IMR-90 (cell line): ENCODE measurements around the gene PDIA3. TPM values are rescaled to one million over a fixed set of nuclear protein-coding genes. Genes with fewer than 3 reads are reported as not detected.

ENCODE experiments used
- ATAC-seq: fragments of 200-7000 bp; cut with Tn5 transposase; 2 replicates; pipeline ENCODE4 v1.9.1; 2020; ENCODE audit warnings: low read depth, mild to moderate bottlenecking, moderate library complexity
- BruUV-seq: library from RNA; stranded (reverse); fragments of 400-500 nt; replicated peaks from 2 replicates; lab custom pipeline; 2021; lab: Mats Ljungman, UMichigan
- CTCF ChIA-PET: fragments of 300-600 bp; formaldehyde crosslinking; extraction: SDS; loops from one replicate; lab custom pipeline; 2021; ENCODE audit warnings: antibody characterized with exemption; lab: Yijun Ruan, JAX
- POLR2A ChIA-PET: fragments of 300-600 bp; sonication (Branson Sonifier 250); formaldehyde crosslinking; loops from one replicate; lab custom pipeline; 2022; ENCODE audit warnings: antibody characterized with exemption; ENCODE audit not compliant: unreplicated experiment; lab: Charles Lee
- DNase-seq: peaks from one replicate; pipeline ENCODE4 v3.0.0; 2013
- H2AFZ ChIP-seq: replicated peaks from 2 replicates; pipeline ENCODE3; 2013; ENCODE audit warnings: low read length, mild to moderate bottlenecking; ENCODE audit not compliant: poor library complexity
- H2AK5ac ChIP-seq: 2 replicates; pipeline ENCODE4 v1.6.1; 2013; ENCODE audit warnings: low read depth, low read length, inconsistent platforms
- H2AK9ac ChIP-seq: replicated peaks from 2 replicates; pipeline ENCODE3; 2013; ENCODE audit warnings: mild to moderate bottlenecking, low read depth, low read length, moderate library complexity; ENCODE audit not compliant: poor library complexity
- H2BK120ac ChIP-seq: 2 replicates; pipeline ENCODE4 v1.6.1; 2013; ENCODE audit warnings: low read depth, low read length, inconsistent platforms
- H2BK15ac ChIP-seq: 3 replicates; pipeline ENCODE4 v1.6.1; 2013; ENCODE audit warnings: low read depth, low read length, inconsistent platforms
- H2BK20ac ChIP-seq: 2 replicates; pipeline ENCODE4 v1.6.1; 2013; ENCODE audit warnings: low read depth, mild to moderate bottlenecking, inconsistent platforms, low read length, moderate library complexity
- H2BK5ac ChIP-seq: 2 replicates; pipeline ENCODE4 v1.6.1; 2013; ENCODE audit warnings: mild to moderate bottlenecking, low read depth, low read length, inconsistent platforms; ENCODE audit not compliant: poor library complexity, severe bottlenecking
- H3K14ac ChIP-seq: replicated peaks from 2 replicates; pipeline ENCODE4 v1.6.1; 2013; ENCODE audit warnings: low read depth, low read length, inconsistent platforms
- H3K18ac ChIP-seq: 2 replicates; pipeline ENCODE4 v1.6.1; 2013; ENCODE audit warnings: low read depth, low read length, control low read depth
- H3K23ac ChIP-seq: 2 replicates; pipeline ENCODE4 v1.6.1; 2013; ENCODE audit warnings: low read depth, low read length, inconsistent platforms
- H3K27ac ChIP-seq: 2 replicates; pipeline ENCODE4 v1.5.1; 2013; ENCODE audit warnings: mild to moderate bottlenecking, control low read depth, low read length; ENCODE audit not compliant: insufficient read depth
- H3K27me3 ChIP-seq: 2 replicates; pipeline ENCODE4 v1.6.1; 2013; ENCODE audit warnings: low read length; ENCODE audit not compliant: control insufficient read depth, insufficient read depth
- H3K36me3 ChIP-seq: 2 replicates; pipeline ENCODE4 v1.6.1; 2013; ENCODE audit warnings: low read length, mixed read lengths; ENCODE audit not compliant: control insufficient read depth, insufficient read depth
- H3K4ac ChIP-seq: 2 replicates; pipeline ENCODE4 v1.6.1; 2013; ENCODE audit warnings: low read depth, low read length, inconsistent platforms
- H3K4me1 ChIP-seq: 2 replicates; pipeline ENCODE4 v1.6.1; 2013; ENCODE audit warnings: low read length, mixed read lengths; ENCODE audit not compliant: control insufficient read depth, insufficient read depth
- H3K4me2 ChIP-seq: 2 replicates; pipeline ENCODE4 v1.6.1; 2013; ENCODE audit warnings: low read depth, mild to moderate bottlenecking, control low read depth, low read length, moderate library complexity
- H3K4me3 ChIP-seq: 2 replicates; pipeline ENCODE4 v1.5.1; 2013; ENCODE audit warnings: low read depth, mild to moderate bottlenecking, control low read depth, low read length, moderate library complexity; ENCODE audit not compliant: insufficient read depth
- H3K56ac ChIP-seq: 2 replicates; pipeline ENCODE4 v1.6.1; 2013; ENCODE audit warnings: low read length, inconsistent platforms; ENCODE audit not compliant: insufficient read depth; ENCODE audit errors: extremely low read depth
- H3K79me1 ChIP-seq, 2 experiments: 2 replicates each; pipeline ENCODE4 v1.6.1; 2013; ENCODE audit warnings: low read length in 2 of 2, inconsistent platforms in 1 of 2, low read depth in 1 of 2
- H3K9ac ChIP-seq: 2 replicates; pipeline ENCODE4 v1.6.1; 2013; ENCODE audit warnings: low read depth, low read length, control low read depth
- H3K9me1 ChIP-seq: 2 replicates; pipeline ENCODE4 v1.6.1; 2013; ENCODE audit warnings: low read length, inconsistent platforms; ENCODE audit not compliant: insufficient read depth
- H3K9me3 ChIP-seq: 2 replicates; pipeline ENCODE4 v1.6.1; 2013; ENCODE audit warnings: low read length; ENCODE audit not compliant: control insufficient read depth, insufficient read depth
- H4K20me1 ChIP-seq: 2 replicates; pipeline ENCODE4 v1.6.1; 2013; ENCODE audit warnings: low read length, inconsistent platforms; ENCODE audit not compliant: insufficient read depth
- H4K5ac ChIP-seq: 2 replicates; pipeline ENCODE4 v1.6.1; 2013; ENCODE audit warnings: mild to moderate bottlenecking, low read depth, low read length, control low read depth
- H4K8ac ChIP-seq, 2 experiments: 2 replicates each; pipeline ENCODE4 v1.6.1; 2013; ENCODE audit warnings: low read depth in 2 of 2, low read length in 2 of 2, control low read depth in 1 of 2, inconsistent platforms in 1 of 2
- H4K91ac ChIP-seq: 2 replicates; pipeline ENCODE4 v1.6.1; 2013; ENCODE audit warnings: low read depth, low read length, inconsistent platforms; ENCODE audit not compliant: insufficient read depth
- BHLHE40 ChIP-seq: fragments of 150-350 bp; IDR thresholded peaks from 2 replicates; pipeline ENCODE4 v1.6.1; 2016; ENCODE audit warnings: mild to moderate bottlenecking, low read depth, low read length
- CEBPB ChIP-seq: IDR thresholded peaks from 2 replicates; pipeline ENCODE4 v1.6.1; 2012; ENCODE audit warnings: low read depth, low read length, improper control_type of control experiment
- CHD1 ChIP-seq: IDR thresholded peaks from 2 replicates; pipeline ENCODE4 v1.6.1; 2012; ENCODE audit warnings: low read depth, low read length, improper control_type of control experiment
- ELK1 ChIP-seq: fragments of 150-350 bp; IDR thresholded peaks from 2 replicates; pipeline ENCODE4 v1.6.1; 2016; ENCODE audit warnings: low read depth, mild to moderate bottlenecking, low read length, moderate library complexity, borderline replicate concordance
- FOS ChIP-seq: fragments of 150-350 bp; IDR thresholded peaks from 2 replicates; pipeline ENCODE4 v1.6.1; 2016; ENCODE audit warnings: low read depth, low read length
- MAFK ChIP-seq: IDR thresholded peaks from 2 replicates; pipeline ENCODE4 v1.6.1; 2012; ENCODE audit warnings: low read depth, low read length, improper control_type of control experiment
- MAZ ChIP-seq: IDR thresholded peaks from 2 replicates; pipeline ENCODE4 v1.6.1; 2012; ENCODE audit warnings: low read depth, mild to moderate bottlenecking, low read length, improper control_type of control experiment, moderate library complexity, borderline replicate concordance
- MXI1 ChIP-seq: IDR thresholded peaks from 2 replicates; pipeline ENCODE4 v1.6.1; 2012; ENCODE audit warnings: low read depth, mild to moderate bottlenecking, low read length, moderate library complexity, borderline replicate concordance
- NFE2L2 ChIP-seq: fragments of 150-350 bp; IDR thresholded peaks from 2 replicates; pipeline ENCODE4 v1.6.1; 2016; ENCODE audit warnings: low read depth, mild to moderate bottlenecking, low read length
- RFX5 ChIP-seq: IDR thresholded peaks from 2 replicates; pipeline ENCODE4 v1.8.0; 2012; ENCODE audit warnings: low read depth, mild to moderate bottlenecking, low read length, moderate library complexity
- USF2 ChIP-seq: fragments of 150-350 bp; IDR thresholded peaks from 2 replicates; pipeline ENCODE4 v1.6.1; 2017; ENCODE audit warnings: mild to moderate bottlenecking, antibody characterized with exemption, low read length, low read depth
- WGBS, 2 experiments: methylation state at CpG; one replicate each; pipeline versions ENCODE4 v1.1.5 to v1.1.7; 2013; ENCODE audit warnings: missing lambda C conversion rate in 2 of 2; ENCODE audit not compliant: insufficient read length in 1 of 2; ENCODE audit errors: extremely low coverage in 2 of 2; 5-methylcytosine and 5-hydroxymethylcytosine counted together
- dilution Hi-C: fragments of 300-500 bp; cut with HindIII; formaldehyde crosslinking; loops from one replicate; pipeline ENCODE4 v1.14.3; 2018; ENCODE audit warnings: low sequenced_read_pairs; ENCODE audit not compliant: unreplicated experiment
- in situ Hi-C: fragments of 300-500 bp; cut with MboI; formaldehyde crosslinking; loops from 3 replicates; pipeline ENCODE4 v1.14.3; 2019; ENCODE audit warnings: low sequenced_read_pairs, inconsistent platforms, mixed read lengths
- intact Hi-C: fragments of 100-400 bp; cut with micrococcal nuclease; formaldehyde crosslinking; loops from 2 replicates; pipeline ENCODE4 v1.10.0; 2022
- polyA plus RNA-seq, 3 experiments: library from polyadenylated mRNA; depleted of rRNA; stranded (reverse); fragments of >200 nt; gene quantifications; 2 replicates each; pipeline ENCODE4 v1.2.3, GENCODE V29; 2012; ENCODE audit warnings: low replicate concordance in 1 of 3
- total RNA-seq: library from RNA; depleted of rRNA; stranded (reverse); fragments of >200 nt; gene quantifications from 2 replicates; pipeline ENCODE4 v1.2.3, GENCODE V29; 2012
- TF ChIP-seq, protein P1 (sequence below): conservative IDR thresholded peaks from 2 replicates; pipeline ENCODE4 v1.5.1; 2012; ENCODE audit warnings: mild to moderate bottlenecking, low read depth, low read length, improper control_type of control experiment

Gene PDIA3
- total and polyA plus RNA-seq, 2 of the 4 experiments (the other 2 are of a cell fraction) = 103 to 396 TPM

DNA sequence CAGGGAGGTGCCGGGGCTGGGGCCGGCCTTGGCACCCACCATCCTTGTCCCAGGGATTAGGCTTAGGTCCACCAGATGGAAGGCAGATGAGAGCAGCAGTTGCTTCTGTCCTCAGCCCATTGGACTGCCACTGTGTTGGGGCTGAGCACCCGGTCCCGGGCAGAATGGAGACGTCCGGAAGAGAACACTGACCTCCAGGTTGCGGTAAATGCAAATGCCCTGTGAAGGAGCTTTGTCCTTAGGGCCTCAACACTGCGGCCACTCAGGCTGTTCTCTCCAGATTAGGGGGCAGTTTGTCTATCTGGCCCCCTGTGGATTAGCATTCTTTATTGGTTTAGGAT is 53.7 kb downstream of the PDIA3 start, which contains the start of gene SERINC4:
SERINC4 (minus strand) TSS at position 276 of the 341 bp plus-strand sequence; CDS start at position 42, 234 bp downstream.
- BruUV-seq = no TSS peak
- Histone ChIP-seq H3K56ac (peak within 1 kb of the TSS; percentile 42), H2AFZ (peak within 1 kb of the TSS; percentile 91), H2BK120ac (peak within 1 kb of the TSS; percentile 20; the same call in 1 of the 2 replicates), H3K4me2 (peak within 1 kb of the TSS; percentile 98), H3K4me3 (peak within 1 kb of the TSS; percentile 80), H2BK5ac (peak within 1 kb of the TSS; percentile 80), H4K20me1 (peaks cover 27% of the 10 kb centered on the region), H3K9me3 (no peaks in the 10 kb centered on the region), H3K36me3 (peaks cover 47% of the 10 kb centered on the region), H4K5ac (peak within 1 kb of the TSS; percentile 82), H4K91ac (peak within 1 kb of the TSS; percentile 71), H3K79me1 (peaks cover 16 to 64% of the 10 kb centered on the region in 2 experiments), H3K27me3 (no peaks in the 10 kb centered on the region), H2BK15ac (peak within 1 kb of the TSS; percentile 46; the same call in 1 of the 3 replicates), H2AK9ac (peak within 1 kb of the TSS; percentile 83), H2AK5ac (peak within 1 kb of the TSS; percentile 91), H3K18ac (peak within 1 kb of the TSS; percentile 22), H2BK20ac (peak within 1 kb of the TSS; percentile 46), H3K27ac (peak within 1 kb of the TSS; percentile 78), H3K4me1 (peaks cover 10% of the 10 kb centered on the region), H3K23ac (peak within 1 kb of the TSS; percentile 77; the same call in 1 of the 2 replicates), H3K9me1 (peaks cover 19% of the 10 kb centered on the region), H3K4ac (peak within 1 kb of the TSS; percentile 84), H4K8ac (peak within 1 kb of the TSS; percentile 77 to 94), H3K14ac (peak within 1 kb of the TSS; percentile 91), H3K9ac (peak within 1 kb of the TSS; percentile 92)
- in situ Hi-C loops = no loop called here
- TF ChIP-seq BHLHE40 (no peak), ELK1 (no peak), MXI1 (no peak), MAFK (no peak), NFE2L2 (no peak), USF2 (no peak), FOS (no peak), CEBPB (no peak), RFX5 (no peak), MAZ (no peak), CHD1 (no peak)
- TF ChIP-seq, protein P1, sequence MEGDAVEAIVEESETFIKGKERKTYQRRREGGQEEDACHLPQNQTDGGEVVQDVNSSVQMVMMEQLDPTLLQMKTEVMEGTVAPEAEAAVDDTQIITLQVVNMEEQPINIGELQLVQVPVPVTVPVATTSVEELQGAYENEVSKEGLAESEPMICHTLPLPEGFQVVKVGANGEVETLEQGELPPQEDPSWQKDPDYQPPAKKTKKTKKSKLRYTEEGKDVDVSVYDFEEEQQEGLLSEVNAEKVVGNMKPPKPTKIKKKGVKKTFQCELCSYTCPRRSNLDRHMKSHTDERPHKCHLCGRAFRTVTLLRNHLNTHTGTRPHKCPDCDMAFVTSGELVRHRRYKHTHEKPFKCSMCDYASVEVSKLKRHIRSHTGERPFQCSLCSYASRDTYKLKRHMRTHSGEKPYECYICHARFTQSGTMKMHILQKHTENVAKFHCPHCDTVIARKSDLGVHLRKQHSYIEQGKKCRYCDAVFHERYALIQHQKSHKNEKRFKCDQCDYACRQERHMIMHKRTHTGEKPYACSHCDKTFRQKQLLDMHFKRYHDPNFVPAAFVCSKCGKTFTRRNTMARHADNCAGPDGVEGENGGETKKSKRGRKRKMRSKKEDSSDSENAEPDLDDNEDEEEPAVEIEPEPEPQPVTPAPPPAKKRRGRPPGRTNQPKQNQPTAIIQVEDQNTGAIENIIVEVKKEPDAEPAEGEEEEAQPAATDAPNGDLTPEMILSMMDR = no peak
- intact Hi-C loops = no loop called here
- dilution Hi-C loops = no loop called here
- ATAC-seq (no peak), DNase-seq (no peak)
- 90% methylated on average over 4 of the region's 8 CpGs; no CpG with 5 or more reads in 1 of the 2 experiments for WGBS, 2 experiments
- ChIA-PET POLR2A (no interaction called here), CTCF (no interaction called here)
